HepG2 (cell line): ENCODE measurements around the gene TNFRSF1B.

ENCODE experiments used
- CTCF ChIP-seq: sonication (generic); formaldehyde crosslinking; IDR thresholded peaks from 2 replicates; pipeline ENCODE4 v1.5.0; 2020; ENCODE audit warnings: mild to moderate bottlenecking, missing genetic modification reagents, moderate library complexity
- HMGXB4 ChIP-seq, 2 experiments: sonication (generic) in 1 of 2; formaldehyde crosslinking in 1 of 2; IDR thresholded peaks; 2 replicates each; pipeline versions ENCODE4 v1.4.0 to v1.6.1; 2018 to 2020; ENCODE audit warnings: missing genetic modification reagents in 2 of 2, borderline replicate concordance in 1 of 2, low read depth in 1 of 2, mild to moderate bottlenecking in 1 of 2, missing biosample characterization in 1 of 2
- POLR2A ChIP-seq, 2 experiments: IDR thresholded peaks; 2 replicates each; pipeline ENCODE4 v1.6.1; 2011; ENCODE audit warnings: low read depth in 2 of 2, low read length in 2 of 2, mild to moderate bottlenecking in 1 of 2, moderate library complexity in 1 of 2; ENCODE audit not compliant: insufficient read depth in 1 of 2
- SP4 ChIP-seq: sonication (generic); formaldehyde crosslinking; IDR thresholded peaks from 2 replicates; pipeline ENCODE4 v1.8.1; 2023; ENCODE audit warnings: mild to moderate bottlenecking, missing genetic modification reagents
- TF ChIP-seq, protein P1 (sequence below): sonication (generic); formaldehyde crosslinking; IDR thresholded peaks from 2 replicates; pipeline ENCODE4 v1.4.0; 2020; ENCODE audit warnings: missing genetic modification reagents

- TF ChIP-seq HMGXB4 (CRISPR knock-in tag; IDR thresholded peaks at IDR 0.05; ENCODE audit: borderline replicate concordance in 1 of 2, low read depth in 1 of 2) = no peak
- TF ChIP-seq, protein P1, sequence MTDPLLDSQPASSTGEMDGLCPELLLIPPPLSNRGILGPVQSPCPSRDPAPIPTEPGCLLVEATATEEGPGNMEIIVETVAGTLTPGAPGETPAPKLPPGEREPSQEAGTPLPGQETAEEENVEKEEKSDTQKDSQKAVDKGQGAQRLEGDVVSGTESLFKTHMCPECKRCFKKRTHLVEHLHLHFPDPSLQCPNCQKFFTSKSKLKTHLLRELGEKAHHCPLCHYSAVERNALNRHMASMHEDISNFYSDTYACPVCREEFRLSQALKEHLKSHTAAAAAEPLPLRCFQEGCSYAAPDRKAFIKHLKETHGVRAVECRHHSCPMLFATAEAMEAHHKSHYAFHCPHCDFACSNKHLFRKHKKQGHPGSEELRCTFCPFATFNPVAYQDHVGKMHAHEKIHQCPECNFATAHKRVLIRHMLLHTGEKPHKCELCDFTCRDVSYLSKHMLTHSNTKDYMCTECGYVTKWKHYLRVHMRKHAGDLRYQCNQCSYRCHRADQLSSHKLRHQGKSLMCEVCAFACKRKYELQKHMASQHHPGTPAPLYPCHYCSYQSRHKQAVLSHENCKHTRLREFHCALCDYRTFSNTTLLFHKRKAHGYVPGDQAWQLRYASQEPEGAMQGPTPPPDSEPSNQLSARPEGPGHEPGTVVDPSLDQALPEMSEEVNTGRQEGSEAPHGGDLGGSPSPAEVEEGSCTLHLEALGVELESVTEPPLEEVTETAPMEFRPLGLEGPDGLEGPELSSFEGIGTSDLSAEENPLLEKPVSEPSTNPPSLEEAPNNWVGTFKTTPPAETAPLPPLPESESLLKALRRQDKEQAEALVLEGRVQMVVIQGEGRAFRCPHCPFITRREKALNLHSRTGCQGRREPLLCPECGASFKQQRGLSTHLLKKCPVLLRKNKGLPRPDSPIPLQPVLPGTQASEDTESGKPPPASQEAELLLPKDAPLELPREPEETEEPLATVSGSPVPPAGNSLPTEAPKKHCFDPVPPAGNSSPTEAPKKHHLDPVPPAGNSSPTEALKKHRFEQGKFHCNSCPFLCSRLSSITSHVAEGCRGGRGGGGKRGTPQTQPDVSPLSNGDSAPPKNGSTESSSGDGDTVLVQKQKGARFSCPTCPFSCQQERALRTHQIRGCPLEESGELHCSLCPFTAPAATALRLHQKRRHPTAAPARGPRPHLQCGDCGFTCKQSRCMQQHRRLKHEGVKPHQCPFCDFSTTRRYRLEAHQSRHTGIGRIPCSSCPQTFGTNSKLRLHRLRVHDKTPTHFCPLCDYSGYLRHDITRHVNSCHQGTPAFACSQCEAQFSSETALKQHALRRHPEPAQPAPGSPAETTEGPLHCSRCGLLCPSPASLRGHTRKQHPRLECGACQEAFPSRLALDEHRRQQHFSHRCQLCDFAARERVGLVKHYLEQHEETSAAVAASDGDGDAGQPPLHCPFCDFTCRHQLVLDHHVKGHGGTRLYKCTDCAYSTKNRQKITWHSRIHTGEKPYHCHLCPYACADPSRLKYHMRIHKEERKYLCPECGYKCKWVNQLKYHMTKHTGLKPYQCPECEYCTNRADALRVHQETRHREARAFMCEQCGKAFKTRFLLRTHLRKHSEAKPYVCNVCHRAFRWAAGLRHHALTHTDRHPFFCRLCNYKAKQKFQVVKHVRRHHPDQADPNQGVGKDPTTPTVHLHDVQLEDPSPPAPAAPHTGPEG (CRISPR knock-in tag) = no peak
- TF ChIP-seq SP4 (CRISPR knock-in tag) = no peak
- TF ChIP-seq CTCF (CRISPR knock-in tag) = no peak
- no peak for TF ChIP-seq POLR2A (IDR thresholded peaks at IDR 0.05; ENCODE audit: insufficient read depth in 1 of 2, low read depth in 2 of 2, low read length in 2 of 2)
These were observed 39.4 kb downstream of the TNFRSF1B start for GRCh38 chr1:12206238-12206637.
